GM19043 (cell line): ENCODE data around the gene ARHGAP26.
A peak's percentile ranks its signal among the peaks of the same experiment; 100 is the strongest.

Experiments used
- ATAC-seq: cut with Tn5 transposase; IDR thresholded peaks from one replicate; pipeline ENCODE4 v1.9.1; 2021; ENCODE audit warnings: low read depth; ENCODE audit not compliant: unreplicated experiment

The ARHGAP26 gene

DNA sequence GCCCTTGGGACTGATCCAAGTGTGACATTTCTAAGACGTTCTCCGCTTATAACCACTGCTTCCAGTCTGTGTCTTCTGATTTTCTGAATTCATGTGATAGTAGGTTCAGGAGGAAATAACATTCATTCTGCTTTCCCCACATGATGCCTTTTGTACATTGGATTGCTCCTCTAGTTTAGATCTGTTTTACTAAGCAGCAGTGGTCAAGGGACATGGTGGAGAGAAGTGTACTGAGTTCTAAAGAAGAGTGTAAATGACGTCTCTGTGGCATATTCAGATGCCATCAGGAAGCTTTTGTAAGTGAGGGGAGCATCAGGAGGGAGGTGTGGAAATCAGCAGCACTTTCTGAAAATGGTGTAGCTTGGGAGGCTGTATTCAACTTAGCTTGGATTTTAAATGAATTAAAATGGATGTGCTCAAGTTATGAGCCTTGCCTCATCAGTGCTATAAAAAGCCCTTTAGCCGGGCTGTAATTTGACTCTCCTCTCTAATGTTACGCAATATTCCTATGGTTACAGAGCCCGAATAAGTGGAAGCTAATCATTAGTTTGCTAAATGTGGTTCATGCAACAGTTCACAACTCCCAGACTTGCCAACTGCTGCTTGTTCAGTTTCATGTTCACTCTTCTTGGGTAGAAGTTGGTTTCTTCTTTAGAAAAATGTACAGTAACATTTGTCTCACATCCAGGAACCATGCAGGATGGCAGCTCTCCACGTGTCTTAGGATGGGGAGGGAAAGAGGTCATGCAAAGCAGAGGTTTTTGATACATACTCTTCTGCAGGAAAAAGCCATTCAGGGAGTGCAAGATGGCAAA is 281.3 kb downstream of the ARHGAP26 start:
- no peak for ATAC-seq

DNA sequence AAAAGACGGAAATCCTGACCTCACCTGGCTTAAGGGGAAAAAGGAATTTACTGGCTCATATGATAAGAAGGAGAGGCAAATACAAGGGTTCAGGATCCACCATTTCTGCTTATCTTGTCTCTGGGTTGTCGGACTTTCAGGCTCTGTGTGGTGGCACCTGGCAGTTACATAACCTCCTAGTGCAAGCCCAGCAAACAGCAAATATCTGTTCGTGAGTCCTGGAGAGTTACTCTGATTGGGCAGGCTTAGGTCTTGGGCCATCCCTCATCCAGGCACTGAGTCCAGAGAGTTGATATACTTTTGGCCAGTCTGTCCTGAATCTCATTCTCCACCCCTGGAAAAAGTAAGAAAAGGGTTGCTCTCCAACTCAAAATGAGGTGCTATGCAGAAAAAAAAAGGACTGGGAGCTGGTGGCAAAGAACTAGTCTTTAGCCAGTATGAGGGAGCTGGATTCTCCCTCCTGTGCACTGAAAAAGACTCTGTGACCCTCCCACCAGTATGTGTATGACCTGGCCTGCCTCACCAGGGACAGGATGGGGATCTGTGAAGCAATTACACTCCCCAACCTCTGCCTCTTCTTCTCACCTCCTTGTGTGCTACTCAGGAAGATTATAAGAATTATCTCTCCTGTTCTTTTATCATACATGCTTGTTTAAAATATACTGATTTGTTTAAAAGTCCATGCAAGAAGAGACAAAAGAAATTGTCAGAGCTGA is 282.9 kb downstream of the ARHGAP26 start:
- ATAC-seq, result no peak

DNA sequence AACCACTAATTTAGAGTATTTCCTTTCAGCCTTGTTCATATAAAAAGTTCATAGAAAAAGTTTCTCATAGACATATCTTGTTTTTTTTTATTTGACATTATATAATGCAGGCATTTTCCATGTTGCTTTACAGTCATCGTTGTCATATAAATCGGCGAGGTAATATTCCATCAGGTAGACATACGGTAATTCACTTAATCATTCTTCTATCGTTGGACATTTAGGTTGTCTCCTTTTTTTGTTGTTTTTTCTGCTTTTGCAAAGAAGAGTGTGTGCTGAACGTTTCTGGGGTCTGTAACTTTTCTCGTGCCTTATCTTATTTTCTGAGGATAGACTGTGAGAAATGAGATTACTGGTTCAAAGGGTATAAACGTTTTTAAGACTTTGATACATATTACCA is 283.6 kb downstream of the ARHGAP26 start:
- ATAC-seq, result no peak

DNA sequence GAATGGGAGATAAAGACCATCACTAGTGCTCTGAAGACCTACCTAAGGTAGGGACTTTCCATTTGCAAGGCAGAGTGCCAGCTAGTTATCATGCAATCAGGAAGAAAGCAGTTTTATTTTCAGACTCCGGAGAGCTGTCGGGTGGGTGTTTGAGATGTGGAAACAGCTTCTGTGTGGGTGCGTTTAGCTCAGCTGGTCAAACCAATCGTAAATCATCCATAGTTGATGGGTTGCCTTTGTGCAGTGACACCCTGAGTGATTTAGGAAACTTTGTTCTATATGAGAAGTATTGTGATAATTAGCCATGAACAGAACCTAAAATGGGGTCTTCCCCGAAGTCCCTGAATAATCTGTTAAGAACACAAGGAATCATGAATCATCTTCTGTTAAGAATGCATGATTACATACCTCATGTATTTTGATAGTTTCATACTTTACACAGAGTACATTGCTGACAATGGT is 284.3 kb downstream of the ARHGAP26 start:
- ATAC-seq, result peak; percentile 31

DNA sequence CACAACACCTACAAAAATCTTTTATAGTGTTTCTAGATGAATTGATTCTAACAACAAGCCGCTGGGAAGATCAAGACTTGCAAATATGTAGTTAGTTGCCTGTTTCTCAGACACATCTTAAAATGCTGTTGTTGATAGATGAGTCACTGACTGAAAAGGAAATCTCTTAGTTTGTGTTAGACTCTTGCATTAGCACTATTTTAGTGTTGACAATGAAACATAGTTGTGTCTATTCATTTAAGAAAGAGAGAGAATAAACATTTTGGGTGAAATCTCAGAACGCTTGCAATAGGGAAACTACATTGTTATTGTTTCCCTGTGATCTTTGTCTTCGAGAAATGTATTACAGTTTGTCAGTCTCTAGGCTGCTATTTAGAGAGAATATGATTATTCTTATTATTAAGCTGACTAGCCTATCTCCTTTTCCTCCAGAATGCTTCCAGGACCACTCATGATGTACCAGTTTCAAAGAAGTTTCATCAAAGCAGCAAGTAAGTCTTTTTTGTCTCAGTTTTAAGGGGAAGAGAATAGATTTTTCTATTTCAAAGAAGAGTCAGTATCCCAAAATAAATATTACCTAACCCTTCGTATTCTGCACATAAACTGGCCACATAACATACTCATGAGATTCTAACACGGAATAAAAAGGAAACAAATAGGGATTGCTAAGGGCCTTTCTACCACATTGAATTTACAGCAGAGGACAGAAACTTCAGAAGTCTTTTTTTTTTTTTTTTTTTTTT is 285.6 kb downstream of the ARHGAP26 start:
- ATAC-seq, result no peak

- no peak for ATAC-seq
Observed at GRCh38 chr5:143056339-143056704, 286.1 kb downstream of the ARHGAP26 start.

DNA sequence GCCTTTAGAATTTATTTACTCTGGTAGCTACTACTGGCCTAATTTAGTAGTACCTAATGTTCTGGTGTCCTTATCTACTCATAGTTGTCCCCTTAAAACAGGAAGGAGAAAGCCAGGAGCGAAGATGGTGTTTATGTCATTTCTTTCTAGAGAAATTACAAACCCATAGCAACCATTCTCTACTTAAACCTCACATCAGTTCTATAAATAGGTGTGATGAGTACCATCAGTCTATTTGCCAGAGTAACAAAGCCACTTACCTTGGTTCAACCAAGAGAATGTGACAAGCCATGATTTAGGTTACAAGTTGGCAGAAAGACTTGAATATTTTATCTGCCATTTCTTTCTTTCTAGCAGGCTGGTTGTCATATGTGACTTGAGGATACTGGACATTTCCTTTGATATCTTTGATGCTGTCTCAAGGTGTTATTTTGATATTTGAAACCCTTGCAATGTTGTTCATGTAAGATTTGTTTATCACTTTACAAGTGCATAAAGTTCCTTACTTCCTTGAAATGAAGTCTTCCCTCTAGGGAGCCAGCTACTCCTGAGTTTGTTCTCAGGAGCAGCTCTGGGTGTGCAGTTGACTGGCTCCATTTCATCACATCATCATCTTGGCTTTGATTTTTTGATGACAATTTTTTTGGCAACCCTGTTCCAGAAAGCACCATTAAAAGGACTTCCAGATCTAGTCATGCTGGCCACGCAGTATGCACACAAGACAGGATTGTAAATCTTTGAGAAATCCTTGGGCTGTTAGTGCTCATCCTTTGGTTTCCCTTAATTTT is 286.8 kb downstream of the ARHGAP26 start:
- peak; percentile 27 for ATAC-seq

DNA sequence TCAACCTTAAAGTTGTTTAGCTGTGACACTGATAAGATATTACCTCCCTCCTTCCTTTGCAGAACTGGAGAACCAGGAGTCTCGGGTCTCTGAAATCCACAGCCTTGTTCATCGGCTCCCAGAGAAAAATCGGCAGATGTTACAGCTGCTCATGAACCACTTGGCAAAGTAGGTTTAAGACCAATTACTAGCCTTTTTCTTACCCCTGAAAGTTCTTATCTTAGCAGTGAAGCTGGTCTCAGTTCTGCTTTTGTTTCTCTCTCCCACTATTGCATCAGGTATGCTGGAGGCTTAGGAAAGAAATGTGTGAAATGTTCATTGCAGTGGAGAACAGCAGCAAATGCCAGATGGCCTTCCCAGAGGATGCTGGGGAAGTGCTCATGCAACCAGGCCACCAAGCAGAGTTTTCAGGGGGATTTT is 287.4 kb downstream of the ARHGAP26 start:
- ATAC-seq, result peak; percentile 66

- ATAC-seq, result no peak
Observed at GRCh38 chr5:143059355-143059754, 289.2 kb downstream of the ARHGAP26 start.

DNA sequence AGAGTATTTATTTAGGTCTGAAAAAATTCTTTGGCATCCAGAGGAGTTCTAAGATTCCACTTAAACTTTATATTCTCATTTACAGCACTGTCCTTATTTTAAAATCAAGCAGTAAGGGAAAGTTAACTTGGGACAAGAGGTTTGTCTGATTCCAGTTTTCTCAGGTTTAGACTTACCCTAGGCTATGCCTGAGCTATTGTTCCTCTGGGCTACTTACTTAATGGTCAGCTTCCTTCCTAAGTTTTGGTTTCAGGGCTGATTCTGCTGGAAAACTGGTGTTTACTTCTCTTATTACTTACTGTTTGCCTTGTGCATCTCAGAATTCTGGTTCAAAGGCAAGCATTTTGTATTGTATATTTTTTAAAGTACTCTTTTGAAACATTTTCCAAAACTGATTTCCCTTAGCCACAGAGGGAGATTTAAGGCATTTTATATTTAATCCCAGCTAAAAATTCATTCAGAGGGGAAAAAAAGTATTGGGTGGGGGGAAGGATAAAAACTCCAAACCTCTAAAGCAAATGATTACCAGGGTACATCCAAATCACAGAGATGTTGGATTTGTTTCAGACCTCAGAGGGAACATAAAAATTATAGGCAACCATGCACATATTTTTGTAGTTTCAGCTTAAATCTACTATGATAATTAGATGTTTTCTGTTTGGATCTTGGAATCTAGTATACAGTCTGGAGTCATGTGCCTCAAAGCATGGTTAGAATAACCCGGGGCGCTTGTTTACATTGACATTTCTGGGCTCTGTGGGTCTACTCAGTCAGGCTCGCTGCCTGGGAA is 290.0 kb downstream of the ARHGAP26 start:
- no peak for ATAC-seq

GRCh38 chr5:143061161-143061945 is 291.2 kb downstream of the ARHGAP26 start:
- no peak for ATAC-seq

GRCh38 chr5:143062379-143062778 is 292.2 kb downstream of the ARHGAP26 start:
- no peak for ATAC-seq

- ATAC-seq, result no peak
Observed at GRCh38 chr5:143063175-143063970, 293.2 kb downstream of the ARHGAP26 start.

- no peak for ATAC-seq
Observed at GRCh38 chr5:143064218-143064641, 294.1 kb downstream of the ARHGAP26 start.

- ATAC-seq, result no peak
Observed at GRCh38 chr5:143064676-143065075, 294.5 kb downstream of the ARHGAP26 start.

DNA sequence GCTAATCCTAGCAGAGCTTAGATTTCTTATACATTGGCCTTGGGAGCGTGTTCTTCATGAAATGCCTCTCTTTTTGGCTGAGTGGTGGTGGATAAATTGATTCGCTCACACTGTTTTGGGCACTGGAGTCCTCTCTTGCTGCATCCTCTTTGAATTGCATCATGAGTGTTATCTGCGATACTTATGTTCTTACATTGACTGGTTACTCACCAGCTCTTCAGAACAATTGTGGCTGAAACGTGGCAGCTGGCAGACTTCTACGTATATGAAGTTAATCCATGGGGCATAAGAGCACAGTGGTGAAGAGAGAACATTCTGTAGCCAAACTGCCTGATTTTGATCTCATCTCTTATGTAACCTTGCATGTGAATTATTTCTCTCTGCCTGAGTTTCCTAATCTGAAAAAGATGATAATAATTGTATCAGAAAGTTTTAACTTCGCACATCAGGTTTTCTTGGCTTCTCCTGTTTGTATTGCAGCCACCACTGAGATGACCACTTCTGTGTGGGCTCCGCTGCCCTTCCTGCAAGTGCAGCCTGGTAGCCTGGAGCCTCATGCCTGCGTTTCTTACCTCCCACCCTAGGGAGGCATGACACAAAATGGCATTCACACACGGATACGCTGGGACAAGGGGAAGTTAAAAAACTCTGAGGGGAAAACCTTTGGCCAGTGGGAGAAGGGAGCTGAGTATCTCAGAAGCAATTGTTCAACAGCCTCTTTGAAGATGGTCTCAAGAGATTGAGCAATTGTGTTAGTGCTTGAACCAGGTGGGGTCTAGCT is 295.2 kb downstream of the ARHGAP26 start:
- no peak for ATAC-seq

- no peak for ATAC-seq
Observed at GRCh38 chr5:143065996-143066522, 295.9 kb downstream of the ARHGAP26 start.
